ACC112 (cell line): ENCODE results near the gene MARCHF4.
A peak's percentile ranks its signal among the peaks of the same experiment; 100 is the strongest.

Source experiments
- H2AFZ ChIP-seq: fragments of 200-600 bp; sonication (generic); one replicate; pipeline ENCODE4 v1.6.0; 2017; ENCODE audit warnings: antibody characterized with exemption, low read length; ENCODE audit not compliant: unreplicated experiment
- H3K27ac ChIP-seq: fragments of 200-600 bp; sonication (generic); 2 replicates; pipeline ENCODE4 v1.5.1; 2014; ENCODE audit warnings: low read depth, mild to moderate bottlenecking, antibody characterized with exemption, low read length, moderate library complexity
- H3K27me3 ChIP-seq: fragments of 200-600 bp; sonication (generic); 2 replicates; pipeline ENCODE4 v1.6.1; 2014; ENCODE audit warnings: mild to moderate bottlenecking, antibody characterized with exemption, low read length, moderate library complexity, mixed read lengths; ENCODE audit not compliant: insufficient read depth
- H3K36me3 ChIP-seq: fragments of 200-600 bp; sonication (generic); 2 replicates; pipeline ENCODE4 v1.6.1; 2016; ENCODE audit warnings: mild to moderate bottlenecking, antibody characterized with exemption, low read length, moderate library complexity, mixed read lengths; ENCODE audit not compliant: insufficient read depth
- H3K4me1 ChIP-seq: fragments of 200-600 bp; sonication (generic); one replicate; pipeline ENCODE4 v1.6.1; 2016; ENCODE audit warnings: low read length, mixed read lengths; ENCODE audit not compliant: insufficient read depth, unreplicated experiment, control insufficient read depth
- H3K4me3 ChIP-seq: fragments of 200-600 bp; sonication (generic); 2 replicates; pipeline ENCODE4 v1.5.1; 2014; ENCODE audit warnings: mild to moderate bottlenecking, low read depth, low read length
- H3K79me2 ChIP-seq: fragments of 200-600 bp; sonication (generic); one replicate; pipeline ENCODE4 v1.6.0; 2016; ENCODE audit warnings: low read length; ENCODE audit not compliant: control insufficient read depth, unreplicated experiment, insufficient read depth

The MARCHF4 gene

DNA sequence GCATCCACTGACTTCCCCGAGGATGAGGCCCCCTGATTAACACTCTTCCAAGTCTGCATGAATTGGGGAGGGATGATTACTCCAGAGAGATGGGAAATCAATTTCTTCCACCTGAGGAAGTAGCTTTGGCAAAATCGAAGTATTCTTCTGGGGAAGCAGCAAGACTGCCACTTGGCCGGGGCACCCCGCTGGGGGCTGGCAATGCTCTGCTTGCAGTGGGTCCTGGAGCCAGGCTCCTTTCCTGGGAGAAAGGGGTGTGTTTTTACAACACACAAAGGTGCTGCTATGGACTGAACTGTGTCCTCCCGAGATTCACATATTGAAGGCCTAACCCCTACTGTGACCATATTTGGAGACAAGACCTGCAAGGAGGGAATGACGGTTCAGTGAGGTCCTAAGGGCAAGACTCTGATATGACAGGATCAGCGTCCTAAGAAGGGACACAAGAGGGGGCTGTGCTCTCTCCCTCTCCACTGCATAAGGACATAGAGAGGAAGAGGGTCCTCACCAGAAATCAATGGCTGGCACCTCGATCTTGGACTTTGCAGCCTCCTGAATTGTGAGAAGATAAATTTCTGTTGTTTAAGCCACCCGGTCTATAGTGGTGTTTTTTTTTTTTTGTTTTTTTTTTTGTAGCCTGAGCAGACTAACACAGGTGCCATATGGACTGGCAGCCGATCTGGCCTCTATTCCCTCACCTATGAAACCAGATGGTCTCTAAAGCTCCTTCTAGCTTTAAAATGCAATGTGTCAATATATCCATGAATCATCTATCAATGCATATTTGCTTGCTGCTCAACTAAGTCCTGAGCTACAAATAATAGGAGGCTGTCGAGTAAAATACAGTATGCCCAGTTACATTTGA is 36.4 kb upstream of the MARCHF4 start:
- Histone ChIP-seq H2AFZ (no peak overlapping the region), H3K27me3 (no peaks in the 10 kb centered on the region), H3K4me1 (peaks cover 5% of the 10 kb centered on the region), H3K79me2 (peaks cover 7% of the 10 kb centered on the region), H3K36me3 (no peaks in the 10 kb centered on the region), H3K4me3 (no peak overlapping the region), H3K27ac (no peak overlapping the region)

DNA sequence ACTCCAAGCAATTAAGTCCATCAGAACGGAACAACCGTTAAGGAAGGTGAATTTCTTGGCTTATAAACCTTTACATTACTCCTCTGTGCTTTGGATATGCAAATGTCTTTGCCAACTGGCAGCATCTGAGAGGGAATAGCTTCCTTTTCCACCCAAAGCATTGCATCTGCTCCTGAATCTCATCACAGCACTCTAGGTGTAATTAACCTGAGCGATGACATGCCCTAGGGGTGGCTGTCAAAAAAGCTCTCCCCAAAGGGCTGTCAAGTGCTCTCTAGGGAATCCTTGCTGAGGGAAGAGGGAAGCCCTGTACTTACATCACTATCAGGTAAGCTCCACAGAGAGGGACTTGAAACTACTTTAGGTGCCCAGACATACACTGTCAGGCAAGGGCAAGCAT is 34.5 kb upstream of the MARCHF4 start:
- H3K79me2 ChIP-seq, result no peaks in the 10 kb centered on the region
- no peaks in the 10 kb centered on the region for H3K4me1 ChIP-seq
- H3K27me3 ChIP-seq, result no peaks in the 10 kb centered on the region
- no peak overlapping the region for H2AFZ ChIP-seq
- no peak overlapping the region for H3K4me3 ChIP-seq
- no peaks in the 10 kb centered on the region for H3K36me3 ChIP-seq
- H3K27ac ChIP-seq, result no peak overlapping the region

DNA sequence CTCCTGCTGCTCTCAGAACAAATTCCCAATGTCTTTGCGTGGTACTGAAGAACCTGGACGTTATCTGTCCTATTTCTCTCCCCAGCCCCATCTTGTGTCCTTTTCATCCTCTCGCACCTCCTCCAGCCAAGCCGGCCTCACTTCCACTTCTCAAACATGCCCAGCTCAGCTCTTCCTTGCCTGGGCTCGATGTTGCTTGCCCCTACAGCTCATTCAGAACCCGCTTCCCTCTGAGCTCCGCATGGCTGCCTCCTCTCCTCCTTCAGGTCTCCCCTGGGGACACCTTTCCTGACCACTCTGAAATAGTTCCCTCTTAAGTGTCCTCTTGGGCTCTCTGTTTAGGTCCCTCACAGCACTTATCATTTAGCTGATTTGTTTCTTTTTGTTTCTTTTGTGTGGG is 33.3 kb upstream of the MARCHF4 start:
- H3K27me3 ChIP-seq, result no peaks in the 10 kb centered on the region
- no peaks in the 10 kb centered on the region for H3K4me1 ChIP-seq
- H3K36me3 ChIP-seq, result no peaks in the 10 kb centered on the region
- H2AFZ ChIP-seq, result no peak overlapping the region
- H3K27ac ChIP-seq, result no peak overlapping the region
- no peaks in the 10 kb centered on the region for H3K79me2 ChIP-seq
- H3K4me3 ChIP-seq, result no peak overlapping the region

DNA sequence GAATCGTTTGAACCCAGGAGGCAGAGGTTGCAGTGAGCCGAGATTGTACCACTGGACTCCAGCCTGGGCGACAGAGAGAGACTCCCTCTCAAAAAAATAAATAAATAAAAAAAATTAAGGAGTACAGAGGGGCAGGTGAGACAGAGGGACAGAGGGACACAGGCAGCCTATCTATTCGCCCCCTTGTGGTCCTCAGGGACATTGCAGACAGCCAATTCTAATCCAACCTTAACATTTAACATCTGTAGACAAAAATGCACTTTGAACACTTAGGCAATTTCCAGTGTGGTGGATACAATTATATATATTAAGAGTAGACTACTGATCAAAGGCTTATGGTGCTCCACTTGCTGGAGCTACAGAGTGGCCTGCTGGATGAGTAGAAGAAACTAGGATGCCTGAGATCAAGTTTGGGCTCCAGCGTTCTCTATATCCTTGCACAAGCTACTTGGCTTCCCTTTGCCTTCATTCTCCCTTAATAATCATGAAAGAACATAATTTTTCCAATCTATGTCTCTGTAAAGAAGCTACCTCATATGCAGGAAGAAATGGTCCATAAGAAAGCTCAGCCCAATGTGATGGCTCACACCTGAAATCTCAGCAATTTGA is 31.8 kb upstream of the MARCHF4 start:
- H3K4me3 ChIP-seq, result no peak overlapping the region
- H3K27me3 ChIP-seq, result no peaks in the 10 kb centered on the region
- H2AFZ ChIP-seq, result no peak overlapping the region
- H3K27ac ChIP-seq, result no peak overlapping the region
- H3K36me3 ChIP-seq, result no peaks in the 10 kb centered on the region
- no peaks in the 10 kb centered on the region for H3K79me2 ChIP-seq
- H3K4me1 ChIP-seq, result no peaks in the 10 kb centered on the region

DNA sequence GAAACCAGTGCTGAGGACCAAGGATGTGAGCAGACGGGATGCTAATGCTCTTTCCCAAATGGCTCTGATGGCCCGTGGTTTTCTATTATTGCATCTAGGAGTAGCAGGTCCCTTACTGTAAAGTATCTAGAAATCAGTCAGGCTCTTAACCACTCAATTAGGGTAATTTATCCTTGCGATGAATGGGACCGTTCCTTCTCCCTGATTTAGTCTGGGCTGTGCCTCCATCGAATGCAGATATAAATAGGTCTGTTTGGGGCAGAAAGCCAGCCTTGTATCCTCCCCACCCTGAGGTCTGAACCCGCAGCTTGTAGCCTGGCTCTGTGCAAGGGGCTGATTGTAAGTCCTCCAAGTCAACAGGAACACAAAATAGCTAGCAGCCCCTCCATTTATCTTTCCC is 30.5 kb upstream of the MARCHF4 start:
- Histone ChIP-seq H2AFZ (peak overlapping the region; percentile 51), H3K36me3 (no peaks in the 10 kb centered on the region), H3K79me2 (no peaks in the 10 kb centered on the region), H3K4me1 (no peaks in the 10 kb centered on the region), H3K27ac (no peak overlapping the region), H3K4me3 (no peak overlapping the region), H3K27me3 (no peaks in the 10 kb centered on the region)

DNA sequence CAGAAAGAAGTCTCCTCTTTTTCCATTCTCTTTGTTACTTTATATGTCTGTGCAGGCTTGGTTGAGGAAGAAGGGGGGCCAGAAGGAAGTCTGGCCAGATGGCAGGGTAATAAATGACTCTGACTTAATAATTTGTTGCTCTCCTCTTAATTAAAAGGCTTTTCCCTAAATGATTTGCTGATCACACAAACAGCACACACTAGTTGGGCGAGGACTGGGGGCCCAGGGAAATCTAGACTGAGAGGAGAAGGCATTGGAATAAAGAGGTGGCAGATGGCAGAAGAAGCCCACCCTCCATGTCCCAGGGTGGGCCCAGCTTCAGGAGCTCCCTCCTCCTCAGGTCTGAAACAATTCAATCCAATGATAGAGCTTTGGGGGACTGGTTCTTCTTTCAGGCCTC is 27.3 kb upstream of the MARCHF4 start:
- no peak overlapping the region for H3K4me3 ChIP-seq

DNA sequence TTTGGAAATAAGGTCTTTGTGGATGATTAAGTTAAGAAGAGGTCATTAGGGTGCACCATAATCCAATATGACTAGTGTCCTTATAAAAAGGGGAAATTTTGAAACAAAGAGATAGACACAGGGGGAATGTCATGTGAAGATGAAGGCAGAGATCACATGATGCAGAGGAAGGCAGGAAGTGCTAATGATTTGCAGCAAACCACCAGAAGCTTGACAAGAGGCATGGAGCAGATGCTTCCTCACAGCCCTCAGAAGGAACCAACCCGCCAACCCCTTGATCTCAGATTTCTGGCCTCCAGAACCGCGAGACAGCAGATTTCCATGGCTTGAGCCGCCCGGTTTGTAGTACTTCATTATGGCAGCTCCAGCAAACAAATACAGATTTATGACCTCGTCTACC is 22.6 kb upstream of the MARCHF4 start:
- H3K27me3 ChIP-seq, result no peaks in the 10 kb centered on the region
- H2AFZ ChIP-seq, result no peak overlapping the region
- H3K36me3 ChIP-seq, result no peaks in the 10 kb centered on the region
- no peak overlapping the region for H3K4me3 ChIP-seq
- no peaks in the 10 kb centered on the region for H3K4me1 ChIP-seq
- no peaks in the 10 kb centered on the region for H3K79me2 ChIP-seq
- H3K27ac ChIP-seq, result no peak overlapping the region

More for the DNA sequence above, 27.3 kb upstream of the MARCHF4 start:
- Histone ChIP-seq H3K27me3 (no peaks in the 10 kb centered on the region), H3K27ac (no peak overlapping the region), H3K79me2 (no peaks in the 10 kb centered on the region), H3K4me1 (no peaks in the 10 kb centered on the region), H3K36me3 (no peaks in the 10 kb centered on the region), H2AFZ (no peak overlapping the region)

DNA sequence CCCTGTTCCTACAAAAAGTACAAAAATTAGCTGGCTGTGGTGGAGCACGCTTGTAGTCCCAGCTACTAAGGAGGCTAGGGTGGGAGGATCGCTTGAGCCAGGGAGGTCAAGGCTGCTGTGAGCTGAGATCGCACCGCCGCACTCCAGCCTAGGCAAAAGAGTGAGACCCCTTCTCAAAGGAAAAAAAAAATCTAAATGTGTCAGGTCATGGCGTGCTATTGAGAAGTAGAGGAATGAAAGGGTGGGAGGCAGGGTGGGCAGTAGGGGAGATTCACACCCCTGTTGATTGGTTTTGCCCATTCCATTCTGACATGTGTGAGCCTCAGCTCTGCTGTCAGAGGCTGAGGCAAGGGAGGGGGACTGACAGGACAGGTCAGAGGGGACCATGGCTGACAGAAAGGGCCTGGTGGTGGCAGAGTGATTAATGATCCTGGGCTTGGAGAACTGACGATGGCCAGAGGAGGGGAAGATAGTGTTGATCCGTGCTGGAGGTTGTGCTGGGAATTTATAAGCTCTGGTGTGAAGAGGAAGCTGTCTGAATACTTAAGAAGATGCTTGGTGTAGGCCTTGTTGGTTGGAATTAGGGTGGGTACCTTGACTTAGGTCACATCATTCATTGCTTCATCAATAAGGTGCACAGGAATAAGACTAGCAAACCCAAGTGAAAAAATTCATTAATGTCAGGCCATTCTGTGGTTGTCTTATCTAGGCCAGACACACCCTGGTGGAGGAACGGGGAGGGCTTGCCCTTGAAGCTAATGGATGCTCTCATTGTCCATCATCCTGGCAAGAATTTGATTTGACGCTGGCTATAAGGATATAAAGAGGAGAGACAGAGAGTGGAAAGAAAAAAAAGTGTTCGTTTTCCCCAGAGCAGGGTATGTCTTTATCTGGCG is 20.9 kb upstream of the MARCHF4 start:
- Histone ChIP-seq H3K27ac (no peak overlapping the region), H3K4me1 (no peaks in the 10 kb centered on the region), H3K36me3 (no peaks in the 10 kb centered on the region), H3K79me2 (no peaks in the 10 kb centered on the region), H3K4me3 (no peak overlapping the region), H3K27me3 (no peaks in the 10 kb centered on the region), H2AFZ (no peak overlapping the region)

DNA sequence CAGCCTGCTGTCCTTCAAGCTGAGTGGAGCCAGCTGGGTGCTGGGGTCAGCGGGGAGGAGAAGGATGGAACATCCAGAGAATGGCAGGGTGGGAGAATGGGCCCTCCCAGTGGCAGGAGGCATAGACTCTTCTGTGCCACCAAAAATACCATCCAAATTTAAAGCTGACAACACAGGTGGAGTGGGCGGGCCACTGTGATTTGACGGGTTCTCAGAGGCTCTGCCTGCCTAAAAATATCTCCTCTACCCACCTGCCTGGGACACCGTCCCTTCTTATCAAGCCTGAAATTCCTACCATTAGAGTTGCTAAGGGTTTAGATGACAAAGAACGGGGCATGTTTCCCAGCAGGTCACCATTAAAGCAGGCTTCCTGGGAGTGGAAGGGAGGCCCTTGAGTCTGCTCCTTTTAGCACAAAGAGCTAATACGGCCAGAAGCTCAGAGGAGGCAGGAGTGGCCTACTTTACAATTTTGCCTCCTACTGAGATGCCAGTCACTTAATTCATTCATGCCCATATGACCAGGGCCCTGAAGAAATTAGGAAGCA is 19.8 kb upstream of the MARCHF4 start:
- Histone ChIP-seq H3K36me3 (no peaks in the 10 kb centered on the region), H3K4me3 (no peak overlapping the region), H3K4me1 (no peaks in the 10 kb centered on the region), H2AFZ (no peak overlapping the region), H3K27ac (no peak overlapping the region), H3K79me2 (no peaks in the 10 kb centered on the region), H3K27me3 (no peaks in the 10 kb centered on the region)

DNA sequence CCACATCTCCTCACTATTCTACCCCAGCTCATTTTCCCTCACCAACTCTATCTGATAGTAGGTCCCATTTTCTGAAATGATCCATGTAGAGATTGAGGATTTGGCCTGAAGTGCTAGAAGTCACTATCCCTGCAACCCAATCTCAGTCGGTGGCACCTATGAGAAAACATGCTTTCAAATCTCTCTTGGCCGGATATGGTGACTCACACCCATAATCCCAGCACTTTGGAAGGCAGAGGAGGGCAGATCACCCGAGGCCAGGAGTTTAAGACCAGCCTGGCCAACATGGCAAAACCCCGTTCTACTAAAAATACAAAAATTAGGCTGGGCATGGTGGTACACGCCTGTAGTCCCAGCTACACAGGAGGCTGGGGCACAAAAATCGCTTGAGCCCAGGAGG is 19.1 kb upstream of the MARCHF4 start:
- Histone ChIP-seq H3K79me2 (no peaks in the 10 kb centered on the region), H3K27me3 (no peaks in the 10 kb centered on the region), H3K27ac (no peak overlapping the region), H3K36me3 (no peaks in the 10 kb centered on the region), H3K4me1 (no peaks in the 10 kb centered on the region), H2AFZ (no peak overlapping the region), H3K4me3 (no peak overlapping the region)
